NCI-H187 treated with DMSO at 0.1 percent for 48 hours (cell line): Measurements from ENCODE around the gene FAM9B.

Experiments
- DNase-seq: peaks from one replicate; lab custom pipeline; 2025; lab: John Stamatoyannopoulos, UW

Gene FAM9B

DNA sequence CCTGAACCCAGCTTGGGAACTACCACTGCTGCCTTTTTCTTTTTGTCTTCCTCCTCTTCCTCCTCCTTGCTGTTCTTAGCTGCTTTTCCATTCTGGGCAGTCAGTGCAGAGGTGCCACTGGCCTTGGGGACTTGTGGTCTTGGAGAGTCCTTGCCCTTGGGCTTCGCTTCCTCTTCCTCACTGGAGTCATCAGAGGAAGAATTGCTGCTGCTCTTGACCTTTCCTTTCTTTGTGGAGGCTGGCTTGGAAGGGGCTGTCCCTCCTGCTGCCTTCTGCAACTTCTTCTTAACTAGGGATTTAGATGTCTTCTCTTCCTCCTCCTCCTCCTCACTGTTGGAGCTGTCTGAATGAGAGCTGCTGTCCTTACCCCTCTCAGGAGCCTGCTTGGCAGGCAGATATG, 53.2 kb downstream of the FAM9B start:
- DNase-seq = no peak
